Gastroesophageal sphincter (tissue), 4 donors: Measurements from ENCODE around the gene FAM240A. TPM values are rescaled to one million over a fixed set of nuclear protein-coding genes. Genes with fewer than 3 reads are reported as not detected.

Source experiments
- ATAC-seq: fragments of 150-250 bp; one replicate; pipeline ENCODE4 v1.9.1; 2016; ENCODE audit warnings: mild to moderate bottlenecking, moderate library complexity
- H3K27ac ChIP-seq, 4 donors: fragments of 200-600 bp; sonication (generic) in 3 of 4; 1 replicate in 3 of 4; 2 replicates in 1 of 4; pipeline ENCODE4 v1.5.1; 2016 to 2019
- H3K27me3 ChIP-seq: fragments of 200-600 bp; sonication (generic); one replicate; pipeline ENCODE4 v1.5.1; 2019
- H3K36me3 ChIP-seq, 2 donors: fragments of 200-600 bp; sonication (generic); one replicate each; pipeline ENCODE4 v1.5.1; 2019; ENCODE audit warnings: control low read depth in 1 of 2
- H3K4me1 ChIP-seq, 3 donors: fragments of 200-600 bp; sonication (generic); 1 replicate in 2 of 3; 2 replicates in 1 of 3; pipeline ENCODE4 v1.5.1; 2016 to 2019; ENCODE audit warnings: control low read depth in 2 of 3
- H3K4me3 ChIP-seq, 2 donors: fragments of 200-600 bp; sonication (generic); one replicate each; pipeline ENCODE4 v1.5.1; 2019; ENCODE audit warnings: mild to moderate bottlenecking in 1 of 2, moderate library complexity in 1 of 2
- H3K9me3 ChIP-seq, 3 donors: fragments of 200-600 bp; sonication (generic); one replicate each; pipeline ENCODE4 v1.5.1; 2017 to 2019; ENCODE audit warnings: control low read depth in 2 of 3
- EP300 ChIP-seq: sonication (generic); formaldehyde crosslinking; IDR thresholded peaks from one replicate; pipeline ENCODE4 v1.6.1; 2017; ENCODE audit warnings: antibody characterized with exemption, mild to moderate bottlenecking
- POLR2A ChIP-seq, 2 donors: fragments of 450-650 bp; IDR thresholded peaks; one replicate each; pipeline ENCODE4 v1.6.1; 2017; ENCODE audit warnings: antibody characterized with exemption in 2 of 2, mild to moderate bottlenecking in 2 of 2, moderate library complexity in 1 of 2
- POLR2AphosphoS5 ChIP-seq: sonication (generic); formaldehyde crosslinking; IDR thresholded peaks from one replicate; pipeline ENCODE4 v1.6.1; 2017; ENCODE audit warnings: antibody characterized with exemption
- WGBS, 2 donors: methylation state at CpG; one replicate each; pipeline ENCODE4 v1.1.5; 2018; ENCODE audit warnings: low coverage in 1 of 2; 5-methylcytosine and 5-hydroxymethylcytosine counted together
- total RNA-seq, 4 donors: library from RNA; depleted of rRNA; stranded (reverse); fragments of >200 nt; gene quantifications; one replicate each; pipeline ENCODE4 v1.1.0, GENCODE V29; 2016
- TF ChIP-seq, protein P1 (sequence below), 4 experiments: fragments of 200-600 bp in 2 of 4; fragments of 450-650 bp in 2 of 4; sonication (generic) in 1 of 4; IDR thresholded peaks; one replicate each; pipeline ENCODE4 v1.5.1; 2017 to 2019; ENCODE audit warnings: antibody characterized with exemption in 4 of 4, mild to moderate bottlenecking in 2 of 4, moderate library complexity in 2 of 4

The FAM240A gene
- total RNA-seq, 4 donors from 2014 or later: not detected

DNA sequence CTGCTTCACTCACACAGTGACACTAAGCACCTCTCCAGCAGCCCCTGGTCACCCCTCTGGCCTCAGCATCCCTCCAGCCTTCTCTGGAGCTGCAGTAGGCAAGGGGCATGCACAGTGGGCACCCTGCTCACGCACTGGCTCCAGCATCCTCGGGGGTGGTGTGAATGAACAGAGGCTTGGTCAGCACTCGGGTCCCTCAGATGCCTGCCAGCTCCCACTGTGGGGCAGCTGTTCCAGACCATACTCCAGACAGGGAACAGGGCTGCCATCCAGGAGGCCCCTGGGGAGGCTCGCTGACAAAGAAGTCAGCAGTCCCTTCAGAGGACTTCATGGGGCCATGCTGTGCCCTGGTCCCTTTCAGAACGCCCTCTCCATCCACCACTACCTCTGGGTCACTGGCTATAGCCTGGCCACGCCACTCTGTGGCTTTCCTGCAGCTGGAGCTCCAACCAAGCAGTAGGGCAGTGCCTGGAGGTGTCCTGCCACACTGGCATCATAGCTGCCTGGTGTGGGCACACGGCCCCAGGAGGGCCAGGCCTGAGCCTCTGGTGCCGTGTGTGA, 54.8 kb downstream of the FAM240A start:
- Histone ChIP-seq H3K4me3 (no peak overlapping the region), H3K27ac (no peak overlapping the region), H3K9me3 (no peaks in the 10 kb centered on the region), H3K27me3 (no peaks in the 10 kb centered on the region), H3K36me3 (no peaks in the 10 kb centered on the region), H3K4me1 (peaks cover 0 to 31% (median 5%) of the 10 kb centered on the region in 3 donors)
- whole genome bisulfite sequencing, 2 donors: 67 to 86% methylated on average over 2 of the region's 8 CpGs
- TF ChIP-seq POLR2AphosphoS5: no peak
- no peak for TF ChIP-seq POLR2A (IDR thresholded peaks at IDR 0.05)
- TF ChIP-seq, protein P1, sequence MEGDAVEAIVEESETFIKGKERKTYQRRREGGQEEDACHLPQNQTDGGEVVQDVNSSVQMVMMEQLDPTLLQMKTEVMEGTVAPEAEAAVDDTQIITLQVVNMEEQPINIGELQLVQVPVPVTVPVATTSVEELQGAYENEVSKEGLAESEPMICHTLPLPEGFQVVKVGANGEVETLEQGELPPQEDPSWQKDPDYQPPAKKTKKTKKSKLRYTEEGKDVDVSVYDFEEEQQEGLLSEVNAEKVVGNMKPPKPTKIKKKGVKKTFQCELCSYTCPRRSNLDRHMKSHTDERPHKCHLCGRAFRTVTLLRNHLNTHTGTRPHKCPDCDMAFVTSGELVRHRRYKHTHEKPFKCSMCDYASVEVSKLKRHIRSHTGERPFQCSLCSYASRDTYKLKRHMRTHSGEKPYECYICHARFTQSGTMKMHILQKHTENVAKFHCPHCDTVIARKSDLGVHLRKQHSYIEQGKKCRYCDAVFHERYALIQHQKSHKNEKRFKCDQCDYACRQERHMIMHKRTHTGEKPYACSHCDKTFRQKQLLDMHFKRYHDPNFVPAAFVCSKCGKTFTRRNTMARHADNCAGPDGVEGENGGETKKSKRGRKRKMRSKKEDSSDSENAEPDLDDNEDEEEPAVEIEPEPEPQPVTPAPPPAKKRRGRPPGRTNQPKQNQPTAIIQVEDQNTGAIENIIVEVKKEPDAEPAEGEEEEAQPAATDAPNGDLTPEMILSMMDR (IDR thresholded peaks at IDR 0.05): no peak
- no peak for TF ChIP-seq EP300
- no peak for ATAC-seq

DNA sequence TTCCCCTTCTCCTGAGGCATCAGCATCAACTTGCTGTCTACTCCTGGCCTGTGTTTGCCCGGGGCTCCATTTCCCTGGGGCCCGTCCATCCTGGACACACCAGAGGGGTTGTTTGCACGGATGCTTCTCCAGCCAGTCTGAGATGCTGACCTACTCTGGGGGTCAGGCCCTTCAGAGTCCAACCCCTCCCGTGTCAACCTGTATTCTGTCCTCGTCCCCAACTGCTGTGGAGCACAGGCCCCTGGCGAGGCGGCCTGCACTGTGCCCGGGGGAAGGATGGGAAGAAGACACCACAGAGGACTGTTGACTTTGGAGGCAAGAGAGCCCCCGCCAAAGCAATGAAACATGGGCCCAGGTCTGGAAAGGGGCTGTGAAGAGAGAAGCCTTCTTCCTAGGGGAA, 55.3 kb downstream of the FAM240A start:
- H3K9me3 ChIP-seq: no peaks in the 10 kb centered on the region
- WGBS, 2 donors: 67% methylated on average over 1 of the region's 9 CpGs; no CpG with 5 or more reads in 1 of the 2 donors
- H3K4me3 ChIP-seq: no peak overlapping the region
- no peaks in the 10 kb centered on the region for H3K27me3 ChIP-seq
- no peak for ATAC-seq
- peaks cover 0 to 29% (median 4%) of the 10 kb centered on the region in 3 donors for H3K4me1 ChIP-seq
- H3K36me3 ChIP-seq: no peaks in the 10 kb centered on the region
- H3K27ac ChIP-seq: no peak overlapping the region
- TF ChIP-seq EP300 (no peak), POLR2A (IDR thresholded peaks at IDR 0.05) (no peak), POLR2AphosphoS5 (no peak)
- TF ChIP-seq, protein P1 (IDR thresholded peaks at IDR 0.05): no peak

- H3K27ac ChIP-seq: no peak overlapping the region
- no peak overlapping the region for H3K4me3 ChIP-seq
- no peak for TF ChIP-seq POLR2AphosphoS5
- no peak for TF ChIP-seq POLR2A (IDR thresholded peaks at IDR 0.05)
- TF ChIP-seq EP300: no peak
- TF ChIP-seq, protein P1 (IDR thresholded peaks at IDR 0.05): no peak
- H3K4me1 ChIP-seq: peaks cover 0 to 24% (median 0%) of the 10 kb centered on the region in 3 donors
- no peaks in the 10 kb centered on the region for H3K9me3 ChIP-seq
- ATAC-seq: no peak
- no peaks in the 10 kb centered on the region for H3K27me3 ChIP-seq
- WGBS, 2 donors: 75 to 93% methylated on average over 2 to 4 of the region's 8 CpGs
- H3K36me3 ChIP-seq: peaks cover 0 to 3% of the 10 kb centered on the region in 2 donors
Observed at GRCh38 chr3:46668116-46668515, 55.8 kb downstream of the FAM240A start.

- no peak for ATAC-seq
- H3K4me1 ChIP-seq: peaks cover 0 to 19% (median 0%) of the 10 kb centered on the region in 3 donors
- TF ChIP-seq, protein P1 (IDR thresholded peaks at IDR 0.05): no peak
- no peak for TF ChIP-seq POLR2A (IDR thresholded peaks at IDR 0.05)
- no peak for TF ChIP-seq EP300
- TF ChIP-seq POLR2AphosphoS5: no peak
- WGBS, 2 donors: 83% methylated on average over 1 of the region's 2 CpGs; no CpG with 5 or more reads in 1 of the 2 donors
- peaks cover 0 to 8% of the 10 kb centered on the region in 2 donors for H3K36me3 ChIP-seq
- no peaks in the 10 kb centered on the region for H3K9me3 ChIP-seq
- no peaks in the 10 kb centered on the region for H3K27me3 ChIP-seq
- no peak overlapping the region for H3K27ac ChIP-seq
- no peak overlapping the region for H3K4me3 ChIP-seq
Observed at GRCh38 chr3:46668591-46668990, 56.3 kb downstream of the FAM240A start.
